ENCODE data around the gene GP5. TPM values are rescaled to one million over a fixed set of nuclear protein-coding genes. Genes with fewer than 3 reads are reported as not detected.

The GP5 gene
- total and polyA plus RNA-seq, 2 donors (not counting 1 experiment from before 2014, with no cell fraction given): 0.01 to 0.15 TPM

DNA sequence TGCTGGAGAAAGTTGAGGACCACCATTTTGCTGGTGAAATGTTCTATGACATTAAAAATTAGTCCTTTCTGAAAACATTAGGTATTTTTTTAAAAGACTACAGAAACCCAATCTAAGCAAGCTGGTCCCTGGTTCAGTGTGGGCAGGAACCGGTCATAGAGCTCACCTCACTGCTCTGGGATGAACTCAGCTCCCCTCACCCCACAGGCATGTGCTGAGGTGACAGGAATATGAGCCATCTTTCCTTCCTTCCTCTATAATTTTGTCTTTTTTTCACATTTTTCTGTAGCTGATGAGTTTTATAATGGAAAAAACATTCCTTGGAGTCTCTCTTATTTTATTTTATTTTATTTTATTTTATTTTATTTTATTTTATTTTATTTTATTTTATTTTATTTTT is 21.4 kb downstream of the GP5 start:
- no peaks in the 10 kb centered on the region for H3K79me2 ChIP-seq (ENCODE audit: control insufficient read depth, insufficient read depth, low read length)
- ChIA-PET POLR2A (no interaction called here), CTCF (no interaction called here)
- no peaks in the 10 kb centered on the region for H4K20me1 ChIP-seq (ENCODE audit: control insufficient read depth, insufficient read depth, low read length, poor library complexity, severe bottlenecking)
- no peaks in the 10 kb centered on the region for H3K9me3 ChIP-seq (ENCODE audit: control extremely low read depth in 1 of 3, control insufficient read depth in 2 of 3, insufficient read depth in 1 of 3, low read length in 2 of 3)
- H3K36me3 ChIP-seq (replicated peaks in 1 of 2; ENCODE audit: control extremely low read depth in 1 of 2, control insufficient read depth in 1 of 2, extremely low read depth in 1 of 2, insufficient read depth in 2 of 2, low read length in 1 of 2): no peaks in the 10 kb centered on the region
- Mint-ChIP-seq H3K27me3 (peaks cover 44% of the 10 kb centered on the region), H3K4me3 (no peak overlapping the region), H3K9me3 (ENCODE audit: insufficient read depth) (no peaks in the 10 kb centered on the region), H3K4me1 (no peaks in the 10 kb centered on the region), H3K27ac (no peak overlapping the region)
- no peak for TF ChIP-seq EZH2 (IDR thresholded peaks at IDR 0.05; ENCODE audit: borderline replicate concordance, insufficient read depth, low read depth, low read length, poor library complexity, severe bottlenecking)
- TF ChIP-seq, protein P1, sequence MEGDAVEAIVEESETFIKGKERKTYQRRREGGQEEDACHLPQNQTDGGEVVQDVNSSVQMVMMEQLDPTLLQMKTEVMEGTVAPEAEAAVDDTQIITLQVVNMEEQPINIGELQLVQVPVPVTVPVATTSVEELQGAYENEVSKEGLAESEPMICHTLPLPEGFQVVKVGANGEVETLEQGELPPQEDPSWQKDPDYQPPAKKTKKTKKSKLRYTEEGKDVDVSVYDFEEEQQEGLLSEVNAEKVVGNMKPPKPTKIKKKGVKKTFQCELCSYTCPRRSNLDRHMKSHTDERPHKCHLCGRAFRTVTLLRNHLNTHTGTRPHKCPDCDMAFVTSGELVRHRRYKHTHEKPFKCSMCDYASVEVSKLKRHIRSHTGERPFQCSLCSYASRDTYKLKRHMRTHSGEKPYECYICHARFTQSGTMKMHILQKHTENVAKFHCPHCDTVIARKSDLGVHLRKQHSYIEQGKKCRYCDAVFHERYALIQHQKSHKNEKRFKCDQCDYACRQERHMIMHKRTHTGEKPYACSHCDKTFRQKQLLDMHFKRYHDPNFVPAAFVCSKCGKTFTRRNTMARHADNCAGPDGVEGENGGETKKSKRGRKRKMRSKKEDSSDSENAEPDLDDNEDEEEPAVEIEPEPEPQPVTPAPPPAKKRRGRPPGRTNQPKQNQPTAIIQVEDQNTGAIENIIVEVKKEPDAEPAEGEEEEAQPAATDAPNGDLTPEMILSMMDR (IDR thresholded peaks at IDR 0.05): no peak
- H3K4me1 ChIP-seq (ENCODE audit: control insufficient read depth in 2 of 2, insufficient read depth in 2 of 2, low read length in 2 of 2): no peaks in the 10 kb centered on the region
- H3K4me2 ChIP-seq (replicated peaks; ENCODE audit: low read depth, low read length, poor library complexity, severe bottlenecking): no peak overlapping the region
- H3K4me3 ChIP-seq (ENCODE audit: control extremely low read depth in 1 of 5, extremely low read depth in 1 of 5, insufficient read depth in 1 of 5, low read depth in 2 of 5, low read length in 4 of 5): no peak overlapping the region
- WGBS (ENCODE audit: insufficient coverage): no CpG with 5 or more reads among the region's 1 CpG
- H2AFZ ChIP-seq (ENCODE audit: insufficient read depth, low read depth, low read length, poor library complexity, severe bottlenecking): no peak overlapping the region
- intact Hi-C loops (cut with micrococcal nuclease): no loop called here
- no peak overlapping the region for H3K9ac ChIP-seq (ENCODE audit: low read length)
- DNase-seq: no peak
- H3K27me3 ChIP-seq (replicated peaks in 1 of 4; ENCODE audit: control extremely low read depth in 1 of 4, control insufficient read depth in 3 of 4, insufficient read depth in 4 of 4, low read length in 3 of 4): peaks cover 0 to 3% (median 0%) of the 10 kb centered on the region in 4 experiments
- ATAC-seq (ENCODE audit: low read depth): no peak
- no peak overlapping the region for H3K27ac ChIP-seq (ENCODE audit: low read length in 2 of 2)

DNA sequence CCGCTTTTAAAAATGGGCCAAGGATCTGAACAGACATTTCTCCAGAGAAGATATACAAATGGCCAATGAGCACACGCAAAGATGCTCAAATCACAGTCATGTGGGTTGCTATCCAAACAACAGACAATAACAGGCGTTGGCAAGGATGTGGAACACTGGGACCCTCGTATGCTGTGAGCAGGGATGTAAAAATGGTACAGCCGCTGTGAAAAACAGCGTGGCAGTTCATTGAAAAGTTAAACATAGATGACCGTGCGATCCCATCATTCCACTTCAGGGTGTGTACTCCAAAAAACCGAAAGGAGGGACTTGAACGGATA is 22.9 kb downstream of the GP5 start:
- Mint-ChIP-seq H3K4me3 (no peak overlapping the region), H3K9me3 (ENCODE audit: insufficient read depth) (no peaks in the 10 kb centered on the region), H3K4me1 (no peaks in the 10 kb centered on the region), H3K27ac (no peak overlapping the region), H3K27me3 (peaks cover 46% of the 10 kb centered on the region)
- POLR2A ChIA-PET: no interaction called here
- H3K4me1 ChIP-seq (ENCODE audit: control insufficient read depth in 2 of 2, insufficient read depth in 2 of 2, low read length in 2 of 2): no peaks in the 10 kb centered on the region
- TF ChIP-seq, protein P1 (IDR thresholded peaks at IDR 0.05): no peak
- TF ChIP-seq EZH2 (IDR thresholded peaks at IDR 0.05; ENCODE audit: borderline replicate concordance, insufficient read depth, low read depth, low read length, poor library complexity, severe bottlenecking): no peak
- intact Hi-C loops (cut with micrococcal nuclease): no loop called here
- ATAC-seq (ENCODE audit: low read depth) (no peak), DNase-seq (no peak)
- no peak overlapping the region for H2AFZ ChIP-seq (ENCODE audit: insufficient read depth, low read depth, low read length, poor library complexity, severe bottlenecking)
- no peaks in the 10 kb centered on the region for H3K36me3 ChIP-seq (replicated peaks in 1 of 2; ENCODE audit: control extremely low read depth in 1 of 2, control insufficient read depth in 1 of 2, extremely low read depth in 1 of 2, insufficient read depth in 2 of 2, low read length in 1 of 2)
- peaks cover 0 to 3% (median 0%) of the 10 kb centered on the region in 3 donors for H3K9me3 ChIP-seq (ENCODE audit: control extremely low read depth in 1 of 3, control insufficient read depth in 2 of 3, insufficient read depth in 1 of 3, low read length in 2 of 3)
- no peaks in the 10 kb centered on the region for H3K79me2 ChIP-seq (ENCODE audit: control insufficient read depth, insufficient read depth, low read length)
- H3K9ac ChIP-seq (ENCODE audit: low read length): no peak overlapping the region
- H3K4me2 ChIP-seq (replicated peaks; ENCODE audit: low read depth, low read length, poor library complexity, severe bottlenecking): no peak overlapping the region
- CTCF ChIA-PET: no interaction called here
- WGBS (ENCODE audit: insufficient coverage): 92% methylated on average over 8 of the region's 10 CpGs
- H3K4me3 ChIP-seq (ENCODE audit: control extremely low read depth in 1 of 5, extremely low read depth in 1 of 5, insufficient read depth in 1 of 5, low read depth in 2 of 5, low read length in 4 of 5): no peak overlapping the region
- H3K27me3 ChIP-seq (replicated peaks in 1 of 4; ENCODE audit: control extremely low read depth in 1 of 4, control insufficient read depth in 3 of 4, insufficient read depth in 4 of 4, low read length in 3 of 4): peaks cover 0 to 3% (median 0%) of the 10 kb centered on the region in 4 experiments
- no peak overlapping the region for H3K27ac ChIP-seq (ENCODE audit: low read length in 2 of 2)
- no peaks in the 10 kb centered on the region for H4K20me1 ChIP-seq (ENCODE audit: control insufficient read depth, insufficient read depth, low read length, poor library complexity, severe bottlenecking)
